Prostate gland (tissue), 2 donors: ENCODE data around the gene WDFY4.

ENCODE experiments used
- POLR2A ChIP-seq: fragments of 450-650 bp; IDR thresholded peaks from one replicate; pipeline ENCODE4 v1.6.1; 2016; ENCODE audit warnings: antibody characterized with exemption, mild to moderate bottlenecking
- POLR2AphosphoS5 ChIP-seq: sonication (generic); formaldehyde crosslinking; IDR thresholded peaks from one replicate; pipeline ENCODE4 v1.6.1; 2017; ENCODE audit warnings: antibody characterized with exemption
- TF ChIP-seq, protein P1 (sequence below), 4 experiments: fragments of 200-600 bp in 2 of 4; fragments of 450-650 bp in 2 of 4; sonication (generic) in 2 of 4; IDR thresholded peaks; 1 replicate in 3 of 4; 2 replicates in 1 of 4; pipeline ENCODE4 v1.5.1; 2016 to 2019; ENCODE audit warnings: antibody characterized with exemption in 4 of 4, mild to moderate bottlenecking in 2 of 4, moderate library complexity in 2 of 4

DNA sequence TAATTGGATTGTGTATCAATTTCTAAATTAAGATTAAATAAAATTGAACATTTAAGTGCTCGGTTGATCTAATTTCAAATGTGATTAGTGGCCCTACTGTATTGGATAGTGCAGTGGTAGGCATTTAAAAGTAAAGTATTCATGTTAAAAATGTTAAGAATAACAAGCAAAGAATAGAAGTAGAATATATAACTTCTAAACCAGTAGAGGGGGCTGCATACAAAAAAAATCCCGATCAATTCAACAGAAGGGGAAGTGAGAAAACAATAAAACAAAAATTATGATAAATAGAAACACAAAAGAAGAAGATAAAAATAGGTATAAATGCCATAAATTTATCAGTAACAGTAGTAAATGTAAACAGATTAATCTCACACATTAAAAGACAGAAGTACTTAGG lies 24.9 kb upstream of the WDFY4 start:
- TF ChIP-seq, protein P1, sequence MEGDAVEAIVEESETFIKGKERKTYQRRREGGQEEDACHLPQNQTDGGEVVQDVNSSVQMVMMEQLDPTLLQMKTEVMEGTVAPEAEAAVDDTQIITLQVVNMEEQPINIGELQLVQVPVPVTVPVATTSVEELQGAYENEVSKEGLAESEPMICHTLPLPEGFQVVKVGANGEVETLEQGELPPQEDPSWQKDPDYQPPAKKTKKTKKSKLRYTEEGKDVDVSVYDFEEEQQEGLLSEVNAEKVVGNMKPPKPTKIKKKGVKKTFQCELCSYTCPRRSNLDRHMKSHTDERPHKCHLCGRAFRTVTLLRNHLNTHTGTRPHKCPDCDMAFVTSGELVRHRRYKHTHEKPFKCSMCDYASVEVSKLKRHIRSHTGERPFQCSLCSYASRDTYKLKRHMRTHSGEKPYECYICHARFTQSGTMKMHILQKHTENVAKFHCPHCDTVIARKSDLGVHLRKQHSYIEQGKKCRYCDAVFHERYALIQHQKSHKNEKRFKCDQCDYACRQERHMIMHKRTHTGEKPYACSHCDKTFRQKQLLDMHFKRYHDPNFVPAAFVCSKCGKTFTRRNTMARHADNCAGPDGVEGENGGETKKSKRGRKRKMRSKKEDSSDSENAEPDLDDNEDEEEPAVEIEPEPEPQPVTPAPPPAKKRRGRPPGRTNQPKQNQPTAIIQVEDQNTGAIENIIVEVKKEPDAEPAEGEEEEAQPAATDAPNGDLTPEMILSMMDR (IDR thresholded peaks at IDR 0.05) = no peak
- TF ChIP-seq POLR2A (no peak), POLR2AphosphoS5 (no peak)
